Measurements from ENCODE around the gene NFASC.

The NFASC gene

DNA sequence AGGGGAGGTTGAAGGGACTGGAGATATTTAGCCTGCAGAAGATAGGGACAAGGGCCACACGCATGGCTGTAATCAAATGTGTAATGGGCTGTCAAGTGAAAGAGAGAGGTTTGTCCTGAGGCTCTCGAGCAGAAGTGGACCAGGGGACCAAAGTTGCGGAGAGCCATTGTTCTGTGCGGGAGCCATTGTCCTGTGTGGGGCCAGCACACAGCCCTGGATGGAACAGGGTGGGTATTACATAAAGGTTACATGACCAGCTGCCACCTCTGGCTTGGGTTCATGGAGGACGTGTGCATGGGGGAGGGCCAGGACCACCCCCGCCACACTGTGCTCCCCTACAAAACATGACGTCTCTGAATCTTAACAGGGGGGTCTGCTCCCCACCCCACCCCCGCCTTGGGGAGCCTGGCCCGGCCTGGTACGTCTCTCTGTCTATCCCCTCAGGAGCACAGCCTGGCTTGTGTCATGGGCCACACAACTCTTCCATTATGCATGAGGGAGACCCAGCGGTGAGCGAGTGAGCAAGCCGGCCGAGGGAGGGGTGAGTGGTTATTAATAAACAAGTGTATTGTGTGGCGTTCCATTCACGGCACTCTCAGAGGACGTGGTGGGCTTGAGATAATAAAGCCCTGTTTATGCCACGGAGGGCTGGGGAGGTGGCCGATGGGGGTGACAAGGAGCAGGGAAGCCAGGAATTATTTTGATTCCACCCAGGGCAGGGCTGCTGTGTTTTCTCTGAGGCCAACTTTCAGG is at the start of gene NFASC:
Gene NFASC (plus strand): TSS at position 703 of the 753 bp plus-strand sequence. CDS start 73,454 bp downstream, outside the sequence.
- no peak for DNase-seq (ENCODE audit: low read depth)

DNA sequence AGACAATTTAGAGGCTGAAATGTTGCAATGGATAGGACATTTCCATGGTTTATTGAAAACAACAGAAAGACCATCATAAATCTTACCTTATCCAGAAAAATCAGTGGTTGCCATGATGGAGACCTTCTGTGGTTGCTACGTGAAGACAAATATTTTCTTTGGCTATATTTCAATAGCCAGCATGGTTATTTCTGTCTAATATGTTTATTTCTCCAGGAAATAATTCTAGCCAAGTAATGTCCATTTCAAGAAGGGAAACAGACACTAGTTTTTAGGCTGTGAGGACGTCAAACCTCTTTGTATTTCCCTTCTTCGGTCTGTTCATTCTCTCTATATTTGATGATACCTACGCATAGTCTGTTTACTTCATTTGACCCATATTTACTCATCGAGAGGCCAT is 49.2 kb upstream of the NFASC start:
- no peak for DNase-seq (ENCODE audit: low read depth)

DNA sequence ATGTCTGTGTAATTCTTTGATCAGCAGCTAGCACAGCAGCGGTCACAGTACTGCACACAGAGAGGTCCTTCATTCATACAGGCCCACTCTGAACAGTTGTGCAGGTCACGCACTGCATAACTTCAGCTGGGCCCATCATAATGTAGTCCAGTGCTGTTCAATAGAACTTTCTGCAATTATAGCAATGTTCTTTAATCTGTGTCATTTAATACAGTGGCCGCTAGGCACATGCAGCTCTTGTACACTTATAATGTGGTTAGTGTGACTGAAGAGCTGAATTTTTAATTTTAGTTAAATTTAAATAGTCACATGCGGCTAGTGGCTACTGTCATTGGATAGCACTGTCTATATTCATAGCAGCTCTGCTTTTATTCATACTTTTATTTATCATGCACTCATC is 48.7 kb upstream of the NFASC start:
- DNase-seq (ENCODE audit: low read depth): no peak

DNA sequence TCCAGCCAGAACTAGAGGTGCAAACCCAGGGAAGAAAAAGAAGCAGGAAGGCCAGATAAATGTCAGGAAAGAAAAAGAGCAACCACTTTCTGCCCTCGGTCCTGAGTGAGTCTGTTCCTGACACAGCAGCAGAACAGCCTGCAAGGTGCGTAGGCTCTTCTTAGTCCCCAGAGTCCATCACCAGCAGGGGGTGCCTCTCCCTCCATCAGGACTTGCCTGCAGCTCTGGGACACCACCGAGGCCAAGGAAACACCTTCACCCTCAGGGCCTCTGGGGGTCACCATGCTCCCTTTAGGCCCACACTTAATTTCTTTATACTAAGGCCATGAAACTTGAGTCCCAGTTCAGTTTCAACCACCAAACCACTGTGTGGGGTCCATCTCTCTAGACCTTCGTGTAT is 43.7 kb upstream of the NFASC start:
- DNase-seq (ENCODE audit: low read depth): no peak

DNA sequence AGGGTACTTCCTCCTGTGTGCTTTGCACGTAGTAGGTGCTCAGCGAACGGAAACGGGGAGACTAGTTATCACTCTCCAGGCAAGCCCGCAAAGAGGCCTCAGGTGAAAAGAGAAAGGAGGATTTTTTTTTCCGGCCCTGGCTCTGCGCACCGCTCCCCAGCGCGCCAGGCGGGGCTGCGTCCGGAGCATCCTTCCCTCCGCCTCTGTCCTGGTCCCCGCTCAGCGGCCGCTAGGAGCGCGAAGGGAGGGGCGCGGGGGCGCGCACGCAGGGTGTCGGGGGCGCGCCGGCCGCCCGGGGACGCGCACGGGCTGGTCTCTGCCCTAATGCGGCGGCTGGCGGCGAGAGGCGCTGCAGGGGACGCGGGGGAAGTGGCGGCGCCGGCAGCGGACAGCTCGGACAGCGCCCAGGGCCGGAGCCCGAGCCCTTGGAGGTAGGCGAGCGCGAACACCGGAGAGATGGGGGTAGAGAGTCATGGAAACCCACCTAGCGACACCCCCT is 42.3 kb upstream of the NFASC start:
- peak; percentile 19 for DNase-seq (ENCODE audit: low read depth)

DNA sequence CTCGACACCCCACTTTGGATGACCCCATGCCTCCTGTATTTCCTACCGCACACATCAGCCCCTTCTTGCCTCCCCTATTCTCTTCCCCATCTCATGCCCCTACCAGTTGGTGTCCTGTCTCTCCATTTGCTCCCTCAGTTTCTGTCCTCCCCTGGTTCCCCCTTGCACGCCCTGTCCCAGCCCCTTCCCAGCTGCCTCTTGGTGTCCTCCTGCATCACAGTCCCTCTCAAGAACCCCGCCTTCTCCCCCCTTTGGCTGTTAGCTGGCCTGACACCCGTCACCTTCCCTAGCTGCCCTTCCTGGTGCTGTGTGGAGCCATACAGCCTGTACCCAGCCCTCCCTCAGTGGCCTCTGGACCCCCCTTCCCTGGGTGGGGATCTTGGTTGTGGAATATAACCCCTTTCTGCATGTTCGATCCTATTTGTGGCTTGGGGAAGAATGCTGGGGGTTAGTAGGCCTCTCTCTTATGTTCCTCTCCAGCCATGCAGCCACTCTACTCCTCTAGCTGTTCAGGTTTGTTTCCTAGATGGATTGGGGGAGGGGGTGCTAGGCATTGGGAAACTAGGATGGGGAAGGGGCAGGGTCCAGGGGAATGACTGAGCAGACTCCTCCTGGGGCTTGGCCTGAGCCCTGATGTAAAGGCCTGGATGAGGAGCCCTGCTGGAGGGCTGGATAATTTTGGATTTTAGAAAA is 41.4 kb upstream of the NFASC start:
- no peak for DNase-seq (ENCODE audit: low read depth)

DNA sequence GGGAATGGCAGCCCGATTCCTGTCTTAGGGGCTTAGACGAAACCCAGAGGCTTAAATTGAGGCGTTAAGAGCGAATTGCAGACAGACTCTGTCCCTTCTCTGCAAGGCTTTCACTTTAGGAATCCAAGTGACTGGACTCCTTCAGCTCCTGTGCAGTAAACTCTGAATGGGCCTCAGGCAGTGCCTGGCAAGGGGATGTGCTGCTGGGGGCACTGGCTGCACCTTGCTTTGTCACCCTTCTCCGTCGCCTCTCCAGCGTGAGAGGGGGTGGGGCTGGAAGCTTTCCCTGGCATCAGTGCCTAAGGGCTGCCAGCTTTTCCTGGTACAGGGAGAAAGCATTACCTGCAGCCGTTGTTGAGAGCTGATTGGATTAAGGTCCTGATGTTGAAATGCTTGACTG is 39.9 kb upstream of the NFASC start:
- DNase-seq (ENCODE audit: low read depth): no peak

DNA sequence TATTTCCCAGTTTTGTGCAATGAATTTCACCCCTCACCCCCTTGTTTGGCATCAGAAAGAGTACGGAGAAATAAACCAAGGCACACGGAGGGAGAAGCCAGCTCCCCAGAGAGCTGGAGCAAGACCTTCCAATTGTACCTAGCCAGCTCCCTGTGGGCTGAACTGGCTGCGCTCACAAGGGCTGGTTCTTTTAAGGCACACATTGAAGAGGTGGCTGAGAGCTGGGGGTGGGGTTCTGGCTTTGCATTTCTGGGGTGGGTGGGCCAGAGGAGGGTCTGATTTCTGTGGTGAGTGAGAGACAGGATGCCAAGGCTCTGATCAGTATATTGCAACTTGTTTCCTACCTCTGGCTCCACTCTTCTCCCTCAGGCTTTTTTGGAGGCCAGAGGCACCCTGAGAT is 39.5 kb upstream of the NFASC start:
- DNase-seq (ENCODE audit: low read depth): no peak

DNA sequence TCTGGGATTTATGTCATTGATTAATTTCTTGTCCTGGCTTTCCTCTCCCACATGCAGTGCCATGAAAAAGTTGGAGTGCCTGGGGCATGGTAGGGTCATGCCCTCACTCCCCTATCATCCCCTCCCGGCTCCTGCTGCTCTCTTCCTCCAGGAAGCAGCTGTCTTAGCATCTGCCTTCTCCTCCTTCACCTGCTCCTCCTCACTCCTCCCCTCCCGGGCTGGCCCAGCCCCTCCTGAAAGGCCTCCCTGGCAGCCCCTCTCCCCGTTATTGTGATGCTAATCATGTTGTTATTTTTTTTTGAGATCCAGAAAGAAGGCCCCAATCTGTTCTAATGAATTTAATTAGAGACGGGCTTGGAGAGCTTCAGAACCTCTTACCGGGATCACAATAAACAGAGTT is 36.3 kb upstream of the NFASC start:
- no peak for DNase-seq (ENCODE audit: low read depth)

DNA sequence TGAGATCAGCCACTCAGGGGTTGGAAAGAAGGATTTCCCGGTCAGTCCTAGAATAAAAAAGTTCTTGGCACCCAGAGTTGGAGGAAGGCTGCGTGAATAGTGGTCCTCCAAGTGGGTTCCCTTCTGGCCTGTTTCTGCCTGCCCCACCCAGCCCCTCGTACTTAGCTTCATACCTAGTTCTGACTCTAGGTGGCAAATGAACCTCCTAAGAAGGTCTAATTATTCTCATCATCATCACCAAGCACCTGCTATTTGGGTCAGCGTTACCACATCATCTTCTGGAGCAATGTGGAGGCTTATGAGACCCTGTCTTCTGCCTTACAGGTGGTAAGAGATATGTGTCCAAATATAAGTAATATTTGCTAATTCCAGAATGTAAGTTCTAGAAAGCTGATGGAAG is 35.9 kb upstream of the NFASC start:
- no peak for DNase-seq (ENCODE audit: low read depth)

DNA sequence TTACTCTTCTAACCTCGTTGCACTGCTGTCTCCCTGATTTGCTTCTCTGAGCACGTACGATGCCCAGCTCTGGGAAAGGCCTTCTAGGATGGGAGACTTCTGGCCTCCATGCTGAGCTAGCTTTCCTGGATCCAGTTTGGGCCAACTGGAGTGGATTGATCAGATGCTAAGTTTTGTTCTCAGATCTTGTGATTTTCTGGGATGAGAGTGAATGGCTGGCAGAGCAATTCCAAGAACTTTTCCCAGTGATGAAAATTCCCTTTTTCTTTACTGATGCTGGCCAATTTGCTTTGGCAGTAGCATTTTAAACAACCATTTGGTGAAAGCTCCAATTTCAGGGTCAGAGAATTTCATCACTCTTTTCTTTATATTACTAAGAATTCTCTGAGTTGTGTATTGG is 34.9 kb upstream of the NFASC start:
- no peak for DNase-seq (ENCODE audit: low read depth)

DNA sequence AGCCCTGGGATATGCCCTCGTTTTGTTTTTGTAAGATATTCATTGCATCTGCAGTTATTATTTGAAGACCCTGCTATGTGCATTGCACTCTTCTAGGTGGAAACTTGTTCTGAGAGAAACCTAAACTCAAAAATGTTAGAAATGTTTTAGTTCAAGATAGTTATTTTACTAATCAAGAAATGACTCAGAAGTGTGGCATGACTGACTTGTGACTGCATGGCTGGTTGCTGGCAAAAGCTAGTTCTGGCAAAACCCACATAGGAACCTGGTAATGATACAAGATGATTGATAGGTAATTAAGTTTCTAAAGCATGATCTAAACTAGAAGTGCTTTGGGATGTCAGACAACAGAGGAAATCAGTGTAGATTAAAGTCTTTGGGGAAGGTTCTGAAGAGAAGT is 33.8 kb upstream of the NFASC start:
- no peak for DNase-seq (ENCODE audit: low read depth)

DNA sequence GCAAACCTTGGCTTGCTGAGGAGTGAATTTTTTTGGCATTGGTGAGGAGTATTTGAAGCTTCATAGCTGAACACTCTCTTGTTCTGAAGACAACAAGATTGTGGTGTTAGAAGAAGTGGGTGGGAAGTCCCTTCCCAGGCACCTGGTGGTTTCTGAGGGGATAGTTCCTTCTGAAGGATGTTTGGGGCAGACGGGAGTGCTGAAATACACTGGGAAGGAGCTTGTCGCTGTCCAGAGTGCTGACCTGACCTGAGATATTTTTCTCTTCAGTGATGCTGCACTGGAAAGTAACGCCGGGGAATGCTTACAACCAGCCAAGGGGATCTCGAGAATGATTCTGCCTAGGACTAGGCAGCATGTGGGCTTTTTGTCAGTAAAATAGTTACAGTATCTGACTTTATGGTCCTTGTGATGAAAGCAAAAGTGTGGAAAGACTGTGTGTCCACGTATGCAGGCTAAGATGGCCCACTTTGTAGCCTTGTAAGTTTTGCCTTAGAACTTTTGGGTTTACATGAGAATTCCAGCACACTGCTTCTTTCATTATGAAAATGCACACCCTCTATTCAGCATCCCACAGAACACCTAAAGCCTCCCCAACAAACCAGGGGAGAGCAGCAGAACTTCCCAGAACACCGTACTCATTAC is 33.1 kb upstream of the NFASC start:
- no peak for DNase-seq (ENCODE audit: low read depth)

DNA sequence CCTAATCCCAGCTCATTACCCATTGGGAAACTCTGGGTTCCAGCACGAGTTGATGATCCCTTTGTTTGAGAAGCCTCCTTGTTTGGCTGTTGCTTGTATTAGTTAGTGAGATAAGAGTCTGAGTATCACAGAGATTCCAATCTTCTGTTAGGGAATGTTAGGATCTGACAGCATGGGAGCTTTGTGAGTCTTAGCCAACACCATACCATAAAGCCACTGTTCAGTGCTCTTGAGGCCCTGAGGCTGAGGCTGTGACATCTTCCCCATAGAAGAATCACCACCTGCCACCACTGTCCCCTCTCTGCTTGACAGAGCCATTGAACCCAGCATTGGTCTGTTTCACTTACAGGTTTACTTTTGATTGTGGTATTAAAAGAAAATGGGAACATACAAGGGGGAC is 29.3 kb upstream of the NFASC start:
- no peak for DNase-seq (ENCODE audit: low read depth)

DNA sequence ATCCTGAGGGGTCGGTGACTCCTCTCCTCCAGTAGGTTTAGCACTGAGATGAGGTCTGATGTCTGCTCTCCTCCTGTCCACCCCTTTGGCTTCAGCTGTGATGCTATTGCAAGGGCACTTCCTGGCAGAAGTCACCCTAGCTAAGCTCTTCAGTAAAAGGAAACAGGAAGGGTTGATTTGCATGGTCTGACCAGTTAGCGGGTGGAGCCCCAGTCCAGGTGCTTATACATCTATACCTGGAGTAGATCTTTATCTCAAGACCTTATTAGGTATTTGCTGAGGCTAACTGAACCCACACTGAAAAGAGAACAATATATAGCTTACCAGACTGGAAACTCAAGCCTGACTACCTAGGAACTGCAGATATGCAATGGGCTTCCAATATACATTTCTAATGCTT is 28.9 kb upstream of the NFASC start:
- no peak for DNase-seq (ENCODE audit: low read depth)

DNA sequence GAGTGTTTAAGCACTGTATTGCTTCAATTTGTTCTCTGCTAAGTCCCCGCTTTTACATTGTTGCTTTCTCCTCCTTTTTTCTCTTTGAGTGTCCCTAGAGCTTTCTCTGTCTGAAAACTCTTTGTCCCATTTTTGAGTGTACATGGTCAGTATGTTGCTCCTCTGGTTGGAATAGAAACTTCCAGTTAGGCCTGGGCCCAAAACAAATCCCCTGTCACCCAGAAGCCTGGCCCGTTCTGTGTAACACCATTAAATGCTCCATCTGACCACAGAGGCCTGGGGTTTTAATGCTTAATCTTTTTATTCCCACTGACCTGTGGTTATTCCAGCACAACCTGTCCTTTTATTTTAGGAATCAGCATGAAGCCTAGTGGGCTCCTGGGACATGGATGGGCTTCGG is 28.3 kb upstream of the NFASC start:
- DNase-seq (ENCODE audit: low read depth): no peak

DNA sequence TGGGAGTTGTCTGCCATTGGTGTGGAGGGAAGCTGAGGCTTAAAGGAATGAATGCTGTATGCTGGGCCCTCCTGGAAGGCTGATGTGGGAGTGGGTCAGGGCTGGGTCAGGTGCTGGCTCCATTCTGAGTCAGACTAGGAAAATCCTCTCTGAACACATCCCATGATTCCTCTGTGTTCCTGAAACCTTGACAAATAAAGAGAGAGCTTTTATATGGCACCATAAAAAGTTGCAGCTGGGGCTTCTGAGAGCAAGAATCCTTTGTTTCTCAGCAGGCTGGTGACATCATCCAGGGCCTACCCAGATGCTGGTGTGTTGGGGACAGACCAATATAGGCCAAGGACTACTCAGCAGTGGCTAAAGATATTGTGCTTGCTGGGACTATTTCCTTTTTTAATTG is 27.8 kb upstream of the NFASC start:
- DNase-seq (ENCODE audit: low read depth): no peak

DNA sequence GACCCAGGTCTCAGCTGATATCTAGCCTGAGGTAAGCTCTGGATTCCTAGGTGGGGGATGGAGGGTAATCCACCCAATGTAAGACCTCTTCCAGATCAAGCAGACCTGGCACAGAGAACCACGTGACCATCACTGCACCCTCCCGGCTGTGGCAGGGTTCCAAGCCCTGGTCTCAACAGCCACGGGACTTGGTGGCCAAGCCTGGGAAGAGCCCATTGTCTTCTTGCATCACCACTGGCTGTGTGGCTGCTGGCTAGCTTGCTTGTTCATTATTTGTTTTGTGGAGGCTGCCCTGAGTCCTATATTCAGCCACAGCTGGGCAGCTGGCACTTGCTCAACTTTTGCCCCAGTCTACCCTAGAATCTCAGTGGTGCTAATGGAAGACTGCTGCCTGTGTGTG is 24.1 kb upstream of the NFASC start:
- no peak for DNase-seq (ENCODE audit: low read depth)

DNA sequence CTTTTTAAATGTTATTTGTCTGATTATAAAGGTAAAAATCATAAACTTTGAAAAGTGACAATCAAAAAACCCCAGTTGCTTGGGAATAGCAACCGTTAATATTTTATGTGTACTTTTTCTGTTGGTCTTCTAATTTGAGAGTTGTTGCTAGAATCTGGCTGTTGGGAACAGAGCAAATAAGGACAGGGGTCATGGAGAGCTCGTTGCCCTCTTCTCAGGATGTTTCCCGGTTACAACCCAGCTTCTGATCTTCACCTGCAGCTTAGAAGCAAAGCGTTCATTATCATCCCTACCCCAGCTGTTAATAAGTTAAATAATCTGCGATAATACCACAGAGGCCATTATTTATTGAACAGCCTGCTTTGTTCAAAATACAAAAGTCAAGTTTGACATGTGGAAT is 22.1 kb upstream of the NFASC start:
- DNase-seq (ENCODE audit: low read depth): no peak

DNA sequence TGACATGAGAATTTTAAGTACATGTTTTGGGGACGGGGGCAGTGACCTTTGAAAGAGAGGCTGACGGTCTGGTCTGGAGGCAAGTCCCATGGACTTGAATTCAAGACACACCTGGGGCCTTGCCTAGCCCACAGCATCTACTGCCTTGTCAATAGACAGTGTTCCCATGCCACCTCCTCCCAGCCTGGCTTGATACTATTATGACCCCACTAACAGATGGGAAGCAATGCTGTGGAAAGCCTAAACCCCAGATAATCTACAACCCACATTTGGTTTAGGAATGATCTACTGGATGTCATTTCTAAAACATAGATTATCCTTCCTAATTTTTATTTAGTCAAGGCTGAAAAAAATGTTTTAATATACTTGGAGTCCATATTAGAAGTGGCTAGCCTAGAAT is 17.8 kb upstream of the NFASC start:
- DNase-seq (ENCODE audit: low read depth): no peak

DNA sequence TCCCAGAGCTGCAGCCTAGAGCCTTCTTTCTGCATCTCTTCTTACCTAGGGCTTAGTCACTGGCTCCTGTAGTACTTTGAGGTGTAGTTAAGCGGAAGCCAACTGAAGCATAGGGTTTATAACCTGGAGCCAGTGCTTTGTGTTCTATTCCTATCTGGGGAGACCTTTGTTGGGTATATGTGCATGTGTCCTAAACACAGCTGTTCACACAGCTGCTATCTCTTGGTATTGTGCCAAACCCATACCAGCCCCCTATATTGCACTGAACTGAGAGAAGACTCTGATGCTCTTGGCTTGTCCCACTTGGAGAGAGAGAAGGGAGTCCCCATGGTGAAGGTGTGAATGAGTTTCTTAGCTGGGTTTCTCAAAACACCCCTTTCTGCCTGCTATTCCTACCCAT is 17.2 kb upstream of the NFASC start:
- DNase-seq (ENCODE audit: low read depth): no peak

DNA sequence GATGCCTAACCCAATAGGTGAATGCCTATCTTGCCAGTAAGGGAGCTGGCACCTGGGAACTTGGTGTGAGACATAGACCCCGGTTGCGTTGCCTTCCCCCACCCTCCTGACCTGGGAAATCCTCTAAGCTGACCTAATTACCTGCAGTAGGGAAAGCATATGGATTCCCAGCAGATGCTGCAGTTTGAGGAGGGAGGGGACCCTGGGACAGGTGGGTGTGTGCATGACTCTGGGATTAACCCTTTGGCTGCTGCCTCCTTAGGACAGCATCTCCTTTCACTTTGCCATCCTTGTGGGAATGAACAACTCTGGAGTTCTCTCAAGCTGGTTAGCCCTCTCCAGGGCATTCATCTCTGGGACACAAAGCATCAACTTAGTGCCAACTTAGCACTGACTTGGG is 16.4 kb upstream of the NFASC start:
- no peak for DNase-seq (ENCODE audit: low read depth)

DNA sequence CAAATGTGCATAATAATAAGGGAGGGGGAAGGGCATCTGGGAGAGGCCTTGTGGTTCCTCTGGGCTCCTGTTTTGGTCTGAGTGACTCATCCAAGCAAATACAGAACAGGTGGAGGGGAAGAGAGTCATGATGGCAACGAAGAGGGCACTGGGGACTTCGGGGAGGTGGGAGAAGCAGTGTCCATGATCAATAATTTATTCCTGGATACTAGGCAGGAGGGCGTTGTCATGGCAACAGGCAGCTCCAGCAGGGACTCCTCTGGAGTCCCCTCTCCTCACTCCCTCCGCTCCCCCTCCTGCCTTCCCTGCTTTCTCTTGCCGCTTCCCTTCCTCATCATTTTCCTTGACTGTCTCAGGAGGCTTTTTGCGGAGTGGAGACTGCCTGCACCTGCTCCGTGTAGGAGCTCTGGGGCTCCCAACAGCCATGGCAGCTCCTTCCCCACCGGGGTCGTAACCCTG is 12.3 kb upstream of the NFASC start:
- no peak for DNase-seq (ENCODE audit: low read depth)
